RCC 7860 (cell line): ENCODE data around the gene TFIP11.

Experiments
- DNase-seq: peaks from one replicate; pipeline ENCODE4 v3.0.0-alpha.2; 2015; ENCODE audit warnings: low spot score
- FAIRE-seq: peaks from 2 replicates; lab custom pipeline; 2012; peaks lifted over from hg19 to GRCh38; lab: Jason Lieb, UNC

TFIP11 gene

DNA sequence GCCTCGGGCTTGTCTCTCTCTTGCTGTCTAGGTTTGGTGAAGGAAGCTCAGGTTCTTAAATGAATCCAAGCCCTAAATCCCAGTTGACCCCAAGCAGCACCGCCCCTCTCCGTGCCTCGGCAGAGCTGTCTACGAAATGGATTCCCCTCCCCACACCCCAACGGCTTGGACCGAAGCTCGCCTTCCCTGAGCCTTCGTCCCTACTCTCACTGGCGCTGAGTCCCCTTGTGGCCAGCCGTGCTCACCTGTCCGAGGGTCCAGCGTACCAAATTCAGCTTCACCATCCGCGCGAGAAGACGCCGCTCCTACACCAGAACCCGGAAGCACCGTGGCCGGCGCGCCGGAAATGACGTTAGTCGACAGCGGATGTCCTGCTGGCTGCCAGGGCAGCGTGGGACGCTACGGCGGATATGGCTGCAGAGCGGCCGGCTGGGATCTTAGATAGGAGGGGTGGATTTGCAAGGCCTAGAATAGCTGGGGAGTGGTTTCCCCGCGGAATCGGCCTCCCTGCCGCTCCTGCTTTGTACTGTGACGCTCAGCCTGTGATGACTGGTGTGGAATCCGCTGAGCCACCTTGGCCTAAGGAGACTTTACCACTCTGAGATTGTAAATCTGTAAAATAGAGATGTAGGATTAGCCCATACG lies at the start of gene TFIP11:
Gene TFIP11, minus strand, starts transcription at position 325 of the 645 bp plus-strand sequence. CDS start 2,201 bp downstream, outside the sequence.
- FAIRE-seq (peak; percentile 36), DNase-seq (peak; percentile 78)

DNA sequence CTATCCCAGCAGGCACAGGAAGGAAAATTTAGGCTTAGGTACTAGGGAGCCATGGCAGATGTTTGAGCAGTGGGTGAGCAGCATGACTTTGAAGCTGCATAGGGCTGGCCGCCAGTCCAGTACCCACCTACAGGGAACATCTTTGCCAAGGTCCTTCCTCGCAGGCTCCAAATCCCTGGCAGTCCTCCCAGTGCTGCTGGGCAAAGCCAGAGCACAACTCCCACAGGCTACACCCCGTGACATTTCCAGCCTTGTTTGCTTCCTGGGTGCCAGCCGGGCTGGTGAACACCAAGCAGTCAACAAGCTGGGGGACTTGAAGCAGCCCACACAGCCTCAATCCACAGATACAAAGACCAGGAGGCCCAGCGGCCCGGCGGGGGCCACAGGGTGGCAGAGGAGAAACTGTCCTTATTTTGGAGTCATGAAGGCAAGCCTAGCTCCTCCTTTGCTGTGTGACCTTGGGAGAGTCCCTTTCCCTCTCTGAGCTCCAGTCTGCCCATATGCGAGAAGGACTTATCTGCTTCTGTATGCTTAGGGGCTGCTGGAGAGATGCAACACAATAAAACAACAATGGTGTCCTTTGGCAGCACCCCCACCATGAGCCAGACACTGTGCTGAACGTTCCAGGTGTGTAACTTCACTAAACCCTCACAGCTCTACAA lies 49.6 kb upstream of the TFIP11 start:
- no peak for DNase-seq
- FAIRE-seq: no peak

DNA sequence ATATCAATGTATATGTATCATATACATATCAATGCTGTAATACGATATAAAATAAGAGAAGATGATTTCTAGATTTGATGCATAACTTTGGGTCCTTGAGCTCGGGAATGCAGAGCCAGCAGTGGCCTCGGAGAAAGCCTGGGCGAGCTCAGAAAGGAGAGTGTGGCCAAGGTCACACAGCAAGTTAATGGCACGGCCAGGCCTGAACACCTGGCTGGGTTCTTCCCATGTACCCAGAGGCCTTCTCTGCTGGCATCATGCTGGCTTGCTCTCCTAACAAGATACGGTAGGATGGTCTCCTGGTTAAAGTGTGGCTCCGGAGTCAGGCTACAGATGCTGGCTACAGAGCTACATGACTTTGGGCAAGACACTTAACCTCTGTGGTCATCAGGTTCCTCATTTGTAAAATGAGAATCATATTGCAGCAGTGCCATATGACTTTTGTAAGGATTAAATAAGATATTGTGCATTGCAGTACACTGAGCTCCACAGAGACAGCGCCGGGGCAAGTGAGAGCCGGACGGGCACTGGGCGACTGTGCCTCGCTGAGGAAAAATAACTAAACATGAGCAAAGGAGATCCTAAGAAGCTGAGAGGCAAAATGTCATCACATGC lies 47.8 kb upstream of the TFIP11 start:
- FAIRE-seq (no peak), DNase-seq (no peak)

DNA sequence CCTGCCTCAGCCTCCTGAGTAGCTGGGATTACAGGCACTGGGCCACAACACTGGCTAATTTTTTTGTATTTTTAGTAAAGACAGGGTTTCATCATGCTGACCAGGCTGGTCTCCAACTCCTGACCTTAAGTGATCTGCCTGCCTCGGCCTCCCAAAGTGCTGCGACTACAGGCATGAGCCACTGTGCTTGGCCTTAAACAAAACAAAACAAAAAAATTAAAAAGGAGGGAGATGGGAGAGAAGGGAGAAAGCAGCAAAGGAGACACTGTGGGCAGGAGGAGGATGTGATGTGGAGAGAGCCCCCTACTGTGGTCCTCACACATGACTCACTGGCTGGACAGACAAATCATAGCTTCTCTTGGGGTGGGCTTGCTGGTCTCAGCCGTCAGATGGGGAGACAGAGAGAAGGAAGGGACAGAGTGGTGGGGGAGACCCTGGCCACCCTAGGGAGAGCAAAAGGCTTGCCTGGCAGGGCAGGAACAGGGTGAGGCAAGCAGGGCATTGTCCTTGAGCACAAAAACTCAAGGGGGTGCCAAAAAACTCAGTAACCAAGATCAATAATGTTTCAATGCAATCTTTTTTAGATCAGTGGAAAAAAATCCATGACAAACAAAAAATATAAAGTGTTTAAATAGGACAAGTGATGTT lies 46.1 kb upstream of the TFIP11 start:
- no peak for DNase-seq
- no peak for FAIRE-seq

DNA sequence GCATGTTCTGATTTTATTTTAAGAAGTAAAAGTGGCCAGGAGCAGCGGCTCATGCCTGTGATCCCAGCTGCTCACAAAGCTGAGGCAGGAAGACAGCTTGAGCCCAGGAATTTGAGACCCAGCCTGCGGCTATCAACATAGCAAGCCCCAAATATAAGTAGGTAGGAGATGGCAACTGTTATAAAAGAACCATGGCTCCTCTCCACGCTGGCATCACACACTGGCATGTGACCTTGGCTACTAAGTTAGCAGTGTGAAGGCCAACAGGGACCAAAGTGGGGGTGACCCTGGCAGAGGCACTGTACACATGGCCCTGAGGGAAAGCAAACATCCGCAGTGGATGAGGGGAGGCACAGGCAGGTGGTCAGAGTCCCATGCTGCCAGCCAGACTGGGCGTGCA lies 44.6 kb upstream of the TFIP11 start:
- no peak for FAIRE-seq
- no peak for DNase-seq

DNA sequence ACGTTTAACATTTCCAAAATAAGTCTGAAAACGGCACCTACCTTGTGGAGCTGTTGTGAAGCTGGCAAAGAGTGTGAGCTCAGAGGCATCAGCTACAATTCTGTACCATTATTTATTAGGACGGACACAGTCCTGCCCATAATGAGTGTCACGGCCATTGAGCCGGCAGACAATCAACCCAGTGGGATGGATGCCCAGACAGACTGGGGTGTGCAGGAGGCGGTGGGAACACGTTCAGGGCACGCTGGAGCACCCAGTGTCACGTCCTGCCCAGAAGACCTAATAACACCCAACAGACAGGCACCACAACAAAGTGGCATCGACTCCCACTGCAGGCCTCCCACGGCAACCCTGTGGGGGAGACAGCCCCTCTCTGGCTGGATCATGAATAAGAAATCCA lies 43.2 kb upstream of the TFIP11 start:
- no peak for DNase-seq
- no peak for FAIRE-seq

DNA sequence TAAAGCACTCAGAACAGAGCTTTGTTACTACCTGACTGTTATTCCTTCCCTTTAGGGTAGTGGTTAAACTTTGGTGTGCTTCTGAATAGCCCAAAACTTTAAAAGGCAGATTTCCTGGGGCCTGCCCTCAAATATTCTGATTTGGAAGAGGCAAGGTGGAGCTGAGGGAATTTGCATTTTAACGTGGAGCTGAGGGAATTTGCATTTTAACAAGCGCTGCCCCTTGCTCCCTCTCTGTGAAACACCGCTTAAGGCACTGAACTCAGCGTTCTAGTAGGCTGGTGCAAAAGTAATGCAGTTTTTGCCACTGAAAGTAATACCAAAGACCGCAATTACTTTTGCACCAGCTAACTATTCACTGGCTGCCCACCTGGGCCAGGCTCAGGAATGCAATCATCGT lies 42.7 kb upstream of the TFIP11 start:
- FAIRE-seq (no peak), DNase-seq (no peak)

DNA sequence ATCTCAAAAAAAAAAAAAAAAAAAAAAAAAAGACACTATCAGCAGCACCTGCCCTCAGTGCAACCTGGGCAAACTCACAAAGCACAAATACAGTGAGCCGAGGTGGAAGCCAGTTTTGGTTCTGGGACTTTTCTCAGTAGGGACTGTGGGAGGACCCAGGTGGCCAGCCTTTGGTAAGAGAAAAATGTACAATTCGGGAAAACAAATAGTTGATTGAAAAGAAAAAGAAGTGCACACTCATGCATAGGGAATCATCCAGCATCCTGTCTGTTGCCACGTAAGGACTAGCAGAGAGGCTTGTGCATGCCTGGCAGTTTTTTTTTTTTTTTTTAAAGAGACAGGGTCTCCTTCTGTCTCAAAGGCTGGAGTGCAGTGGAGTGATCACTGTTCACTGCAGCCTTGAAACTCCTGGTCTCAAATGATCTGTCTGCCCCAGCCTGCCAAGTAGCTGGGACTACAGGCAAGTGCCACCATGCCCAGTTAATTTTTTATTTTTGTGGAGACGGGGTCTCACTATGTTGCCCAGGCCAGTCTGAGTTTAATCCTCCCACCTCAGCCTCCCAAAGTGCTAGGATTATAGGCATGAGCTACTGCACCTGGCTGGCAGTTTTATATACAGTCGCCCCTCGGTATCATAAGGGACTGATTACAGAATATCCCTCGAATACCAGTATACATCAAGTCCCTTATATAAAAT lies 40.9 kb upstream of the TFIP11 start:
- peak; percentile 75 for DNase-seq
- FAIRE-seq: peak; percentile 84

DNA sequence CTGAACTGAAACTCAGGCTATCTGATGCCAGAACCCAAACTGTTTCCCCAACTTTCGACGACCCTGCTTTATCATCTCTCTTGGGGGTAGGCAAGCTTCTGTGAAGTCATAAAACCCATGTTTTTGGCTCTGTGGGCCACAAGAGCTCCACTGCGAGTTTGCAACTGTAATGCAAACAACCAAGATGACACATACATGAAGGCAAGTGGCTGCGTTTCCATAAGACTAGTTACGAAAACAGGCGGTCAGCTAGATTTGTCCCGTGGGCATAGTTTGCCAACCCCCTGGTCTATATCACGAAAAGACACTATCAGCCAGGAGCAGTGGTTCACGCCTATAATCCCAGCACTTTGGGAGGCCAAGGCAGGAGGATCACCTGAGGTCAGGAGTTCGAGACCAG lies 40.2 kb upstream of the TFIP11 start:
- no peak for DNase-seq
- FAIRE-seq: no peak

DNA sequence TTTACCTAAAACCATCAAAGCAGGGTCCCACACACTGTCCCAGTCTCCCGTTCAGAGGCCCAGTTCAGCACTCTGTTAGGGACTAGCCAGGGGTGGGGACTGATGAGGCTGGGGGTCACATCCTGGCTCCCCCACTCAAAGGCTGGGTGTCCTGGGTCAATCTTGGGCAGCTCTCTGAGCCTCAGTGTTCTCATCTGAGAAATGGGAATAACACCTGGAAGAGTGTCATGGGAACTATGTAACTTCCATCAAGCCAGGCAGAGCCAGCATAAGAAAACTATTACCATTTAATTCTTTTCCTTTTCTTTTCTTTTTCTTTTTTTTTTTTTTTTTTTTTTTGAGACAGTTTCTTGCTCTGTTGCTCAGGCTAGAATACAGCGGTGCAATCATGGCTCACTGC lies 39.3 kb upstream of the TFIP11 start:
- no peak for DNase-seq
- no peak for FAIRE-seq

DNA sequence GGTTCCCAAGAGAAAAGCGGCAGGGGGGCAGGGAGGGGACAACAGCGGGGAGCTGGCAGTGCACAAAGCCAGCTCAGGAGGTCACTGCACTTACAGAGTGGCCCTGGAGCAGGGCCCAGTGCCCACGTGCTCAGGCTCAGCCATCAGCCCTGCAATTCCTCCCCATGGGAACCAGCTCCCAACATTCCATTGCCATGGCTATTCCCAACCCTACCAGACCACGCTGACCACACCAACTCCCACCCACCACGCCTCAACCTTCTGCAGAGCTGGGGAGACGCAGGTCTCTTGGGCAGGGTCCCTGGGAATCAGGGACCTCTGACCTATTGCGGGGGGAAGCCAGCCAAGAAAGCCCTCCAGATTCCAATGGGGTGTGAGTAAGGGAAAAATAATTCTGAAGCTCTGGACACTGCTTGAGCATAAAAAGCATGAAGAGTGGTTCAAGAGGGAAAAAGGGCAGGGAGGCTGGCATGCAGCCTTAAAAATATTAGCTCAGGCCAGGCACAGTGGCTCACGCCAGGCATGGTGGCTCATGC lies 38.3 kb upstream of the TFIP11 start:
- FAIRE-seq (peak; percentile 97), DNase-seq (peak; percentile 97)

DNA sequence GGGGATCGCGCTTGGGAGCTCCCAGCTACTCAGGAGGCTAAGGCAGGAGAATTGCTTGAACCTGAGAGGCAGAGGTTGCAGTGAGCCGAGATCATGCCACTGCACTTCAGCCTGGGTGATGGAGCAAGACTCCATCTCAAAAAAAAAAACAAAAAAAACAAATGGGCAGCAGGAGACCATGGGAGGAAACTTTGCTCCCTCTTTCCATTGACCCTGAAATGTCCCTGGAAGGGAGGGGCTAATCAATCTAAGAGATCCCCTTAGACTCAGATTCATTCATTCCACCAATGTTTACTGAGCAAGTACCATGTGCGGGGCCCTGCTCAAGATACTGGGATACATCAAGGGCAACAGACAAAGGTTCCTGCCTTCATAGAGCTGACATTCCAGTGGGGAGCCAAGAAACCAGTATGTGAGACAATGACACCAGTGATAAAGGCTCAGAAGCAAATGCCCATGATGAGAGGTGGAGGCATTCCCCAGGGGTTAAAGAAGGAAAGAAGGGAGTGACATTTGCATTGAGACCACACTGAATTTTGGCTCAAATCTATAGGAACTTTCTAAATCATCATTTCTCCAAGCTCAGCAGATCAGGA lies 37.7 kb upstream of the TFIP11 start:
- FAIRE-seq: no peak
- DNase-seq: no peak

DNA sequence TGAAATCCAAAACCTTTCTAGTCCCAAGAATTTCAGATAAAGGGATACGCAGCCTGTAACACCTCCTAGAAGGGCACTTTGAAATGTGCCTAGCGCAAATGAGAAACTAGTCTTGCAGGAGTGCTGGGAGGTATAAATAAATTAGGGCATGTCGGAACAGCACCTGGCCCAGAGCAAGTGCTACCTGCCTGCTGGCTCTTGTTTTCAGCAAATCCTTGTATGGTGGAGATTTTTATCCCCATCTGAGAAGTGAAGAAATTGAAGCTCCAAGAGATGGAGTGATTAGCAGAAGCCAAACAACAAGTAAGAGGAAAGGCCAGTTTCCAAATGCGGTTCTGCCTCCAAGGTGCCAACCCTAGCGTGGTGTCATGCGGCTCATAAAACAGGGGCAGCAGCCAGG lies 36.7 kb upstream of the TFIP11 start:
- FAIRE-seq (no peak), DNase-seq (no peak)

DNA sequence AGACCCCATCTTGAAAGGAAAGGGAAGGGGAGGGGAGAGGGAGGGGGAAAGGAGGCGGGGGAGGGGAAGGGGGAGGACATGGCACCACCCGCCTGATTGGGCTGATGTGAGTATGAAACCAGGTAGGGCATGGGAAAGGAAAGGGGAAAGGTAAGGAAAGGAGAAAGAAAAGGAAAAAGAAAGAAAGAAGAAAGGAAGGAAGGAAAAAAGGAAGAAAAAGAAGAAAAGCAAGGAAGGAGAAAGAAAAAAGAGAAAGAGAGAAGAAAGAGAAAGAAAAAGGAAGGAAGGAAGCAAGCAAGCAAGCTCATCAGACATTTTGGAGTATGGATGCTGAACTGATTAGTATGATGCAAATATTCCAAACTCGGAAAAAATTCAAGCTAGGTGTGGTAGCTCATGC lies 36.0 kb upstream of the TFIP11 start:
- DNase-seq (no peak), FAIRE-seq (no peak)

DNA sequence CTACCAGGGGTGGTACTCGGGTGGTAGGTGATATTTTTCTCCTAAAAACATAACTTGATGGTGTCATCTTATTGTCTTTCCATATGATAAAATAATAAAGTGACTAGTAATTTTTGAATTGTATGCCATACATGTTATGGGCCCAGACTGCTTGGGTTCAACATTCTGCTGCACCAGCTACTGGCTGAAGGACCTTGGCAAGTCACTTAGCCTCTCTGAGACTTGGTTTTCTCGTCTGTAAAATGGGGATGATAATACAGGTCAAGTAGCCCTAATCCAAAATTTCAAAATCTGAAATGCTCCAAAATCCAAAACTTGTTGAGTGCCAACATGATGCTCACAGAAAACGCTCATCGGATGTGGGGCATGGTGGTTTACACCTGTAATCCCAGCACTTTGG lies 35.6 kb upstream of the TFIP11 start:
- FAIRE-seq: no peak
- DNase-seq: no peak

DNA sequence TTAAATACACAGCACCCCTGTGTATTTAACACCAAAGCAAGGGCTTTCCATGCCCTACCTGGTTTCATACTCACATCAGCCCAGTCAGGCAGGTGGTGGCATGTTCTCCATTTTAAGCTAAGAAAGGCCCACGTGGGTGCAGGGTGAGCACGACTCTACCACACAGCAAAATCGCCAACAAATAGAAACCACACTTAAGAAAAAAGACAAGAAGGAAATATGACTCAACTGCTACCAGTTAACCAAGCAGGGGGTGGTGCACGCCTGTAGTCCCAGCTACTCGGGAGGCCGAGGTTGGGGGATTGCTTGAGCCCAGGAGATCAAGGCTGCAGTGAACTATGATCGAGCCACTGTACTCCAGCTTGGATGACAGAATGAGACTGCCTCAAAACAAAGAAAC lies 35.2 kb upstream of the TFIP11 start:
- DNase-seq: no peak
- FAIRE-seq: no peak

DNA sequence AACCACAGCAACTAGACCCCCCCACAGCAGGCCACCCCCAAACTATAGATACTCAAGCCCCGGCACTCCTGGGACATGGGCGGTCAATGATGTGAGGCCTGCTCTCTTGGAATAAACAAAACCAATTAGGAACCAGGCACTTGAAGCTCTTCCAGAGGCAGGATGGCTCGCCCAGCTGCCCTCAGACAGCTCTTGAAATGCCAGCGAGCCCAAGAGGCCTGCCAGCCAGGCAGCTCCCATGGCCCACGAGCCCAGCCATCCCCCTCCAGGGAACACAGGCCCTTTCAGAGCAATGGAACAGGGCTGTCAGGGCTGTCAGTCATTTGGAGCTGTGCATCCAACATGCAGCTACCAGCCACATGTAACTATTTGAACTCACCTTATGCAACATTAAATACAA lies 34.0 kb upstream of the TFIP11 start:
- FAIRE-seq (no peak), DNase-seq (no peak)

DNA sequence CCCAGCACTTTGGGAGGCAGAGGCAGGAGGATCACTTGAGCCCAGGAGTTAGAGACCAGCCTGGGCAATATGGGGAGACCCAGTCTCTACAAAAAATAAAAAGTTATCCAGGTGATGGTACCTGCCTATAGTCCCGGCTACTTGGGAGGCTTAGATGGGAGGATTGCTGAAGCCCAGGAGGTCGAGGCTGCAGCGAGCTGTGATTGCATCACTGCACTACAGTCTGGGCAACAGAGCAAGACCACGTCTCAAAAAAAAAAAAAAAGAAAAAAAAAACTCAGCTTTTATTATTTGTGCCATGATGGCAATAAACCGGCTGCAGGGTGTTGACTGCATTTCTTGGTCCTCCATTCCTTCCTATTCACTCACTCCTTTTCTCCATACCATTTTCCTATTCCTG lies 33.6 kb upstream of the TFIP11 start:
- FAIRE-seq (no peak), DNase-seq (no peak)

DNA sequence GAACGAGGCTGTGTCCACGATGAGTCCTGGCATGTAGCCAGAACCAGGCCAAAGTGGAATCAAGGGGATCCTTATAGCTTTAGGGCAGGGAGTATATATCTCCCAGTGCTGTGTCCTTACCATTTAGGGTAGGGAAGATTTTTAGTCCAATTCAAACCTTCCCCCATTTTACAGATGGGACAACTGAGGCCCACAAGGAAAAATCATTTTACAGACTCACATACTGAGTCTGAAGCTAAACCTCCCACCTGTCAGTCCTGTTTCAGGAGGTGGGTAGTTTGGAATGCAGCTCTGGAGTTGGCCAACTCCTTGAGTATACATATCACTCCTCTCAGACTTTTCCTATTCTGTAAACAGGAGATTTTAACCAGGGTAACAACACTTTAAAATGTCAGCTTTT lies 33.1 kb upstream of the TFIP11 start:
- no peak for FAIRE-seq
- DNase-seq: no peak

DNA sequence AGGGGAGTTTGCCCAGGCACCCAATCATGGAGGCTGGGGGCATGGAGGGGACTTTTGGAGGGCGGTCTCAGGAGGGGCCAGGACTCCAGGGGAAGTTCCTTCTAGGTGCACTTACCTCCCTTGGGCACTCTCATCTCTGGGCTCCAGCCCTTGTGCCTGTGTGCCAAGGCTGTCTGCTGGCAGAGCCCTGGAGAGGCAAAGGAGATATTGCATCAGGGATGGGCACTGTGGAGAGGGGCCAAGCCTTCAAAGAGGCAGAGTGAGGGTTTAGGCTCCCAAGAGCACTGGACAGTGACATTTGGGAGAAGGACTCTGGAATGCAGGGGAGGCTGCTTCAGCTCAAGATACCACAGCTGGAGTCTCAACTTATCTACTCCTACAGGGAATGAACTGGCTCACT lies 32.2 kb upstream of the TFIP11 start:
- no peak for DNase-seq
- FAIRE-seq: no peak

DNA sequence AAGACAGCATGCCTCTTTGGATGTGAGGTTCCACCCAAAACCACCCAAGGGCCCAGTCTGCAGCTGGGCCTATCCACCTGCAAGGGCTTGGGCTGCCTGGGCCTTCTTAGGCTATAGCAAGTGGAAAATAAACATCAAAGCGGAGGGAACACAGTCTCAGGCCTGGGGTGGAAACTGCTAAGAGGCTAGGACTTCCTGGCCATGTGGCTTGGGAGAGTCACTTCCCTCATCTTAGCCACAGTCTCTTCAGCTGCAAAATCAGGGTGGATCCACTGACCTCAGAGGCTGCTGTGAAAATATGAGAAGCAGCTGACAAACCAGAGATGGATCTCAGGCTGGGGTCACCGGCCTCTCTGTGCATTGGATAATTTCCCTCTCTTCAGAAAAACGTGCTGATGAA lies 30.6 kb upstream of the TFIP11 start:
- DNase-seq (no peak), FAIRE-seq (no peak)
